ENCODE results near the gene FA2H.
A peak's percentile ranks its signal among the peaks of the same experiment; 100 is the strongest.

The FA2H gene

DNA sequence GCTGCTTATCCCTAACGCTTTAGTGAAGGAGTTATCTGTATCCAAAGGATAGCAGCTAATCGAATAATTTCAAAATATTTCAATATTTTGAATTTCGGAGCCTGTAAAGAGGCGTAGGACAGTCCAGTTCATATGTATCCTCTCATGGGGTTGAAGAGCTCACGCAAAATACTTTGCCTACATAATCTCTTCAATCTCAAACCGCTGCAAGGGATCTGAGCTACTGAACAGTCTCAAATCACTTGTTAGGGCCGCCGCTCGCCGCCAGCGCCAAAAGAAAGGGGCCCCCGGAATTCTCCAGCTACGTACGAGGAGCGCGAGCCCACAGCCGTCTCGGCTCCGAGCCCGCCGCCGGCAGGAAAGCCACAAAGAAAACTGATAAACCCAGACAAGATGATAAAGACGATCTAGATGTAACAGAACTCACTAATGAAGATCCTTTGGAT is 107.3 kb downstream of the FA2H start:
- peak; percentile 70 for DNase-seq

GRCh38 chr16:74666425-74667254 is 108.0 kb downstream of the FA2H start, which contains the start of gene RFWD3:
TSS of gene RFWD3 (minus strand) at chr16:74666877. CDS start at chr16:74661449, 5,428 bp downstream.
- DNase-seq, result peak; percentile 95

DNA sequence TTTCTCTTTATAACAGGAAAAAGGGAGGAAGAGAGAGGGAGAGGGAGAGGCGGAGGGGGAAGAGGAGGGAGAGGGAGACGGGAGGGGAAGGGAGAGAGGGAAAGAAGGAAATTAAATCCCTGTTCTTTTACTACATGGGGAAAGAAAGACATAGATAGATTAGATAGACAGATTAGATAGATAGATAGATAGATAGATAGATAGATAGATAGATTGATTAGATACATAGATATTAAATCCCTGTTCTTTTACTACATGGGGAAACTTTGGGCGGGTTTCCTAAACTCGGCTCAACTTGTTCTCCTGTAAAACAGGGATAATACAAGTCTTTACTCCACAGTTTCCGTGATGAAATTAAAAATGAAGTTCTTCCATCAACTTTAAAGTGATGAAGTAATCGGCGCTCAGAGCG is 108.6 kb downstream of the FA2H start:
- no peak for DNase-seq
